Lung (tissue), 12 donors: ENCODE data around the gene SPSB3. TPM values are rescaled to one million over a fixed set of nuclear protein-coding genes. Genes with fewer than 3 reads are reported as not detected.

ENCODE experiments used
- ATAC-seq: fragments of 200-7000 bp; cut with Tn5 transposase; one replicate; pipeline ENCODE4 v1.9.1; 2020; ENCODE audit warnings: moderate number of reproducible peaks; ENCODE audit not compliant: insufficient read depth, low FRiP score
- DNase-seq, 3 donors: peaks; one replicate each; pipeline ENCODE4 v3.0.0-alpha.2; 2013 to 2017
- H3K27ac ChIP-seq, 2 donors: one replicate each; pipeline ENCODE4 v1.5.1; 2013; ENCODE audit warnings: mild to moderate bottlenecking in 2 of 2, moderate library complexity in 2 of 2, control low read depth in 1 of 2, inconsistent platforms in 1 of 2, low read depth in 1 of 2, low read length in 1 of 2
- H3K27me3 ChIP-seq, 3 donors: one replicate each; pipeline ENCODE4 v1.5.1; 2013; ENCODE audit warnings: low read length in 2 of 3; ENCODE audit not compliant: control insufficient read depth in 3 of 3, insufficient read depth in 3 of 3
- H3K36me3 ChIP-seq, 4 donors: one replicate each; pipeline ENCODE4 v1.5.1; 2013; ENCODE audit warnings: low read length in 4 of 4, mild to moderate bottlenecking in 1 of 4, moderate library complexity in 1 of 4; ENCODE audit not compliant: control insufficient read depth in 4 of 4, insufficient read depth in 4 of 4
- H3K4me1 ChIP-seq, 5 donors: one replicate each; pipeline ENCODE4 v1.5.1; 2013; ENCODE audit warnings: low read length in 5 of 5, mild to moderate bottlenecking in 2 of 5, moderate library complexity in 1 of 5; ENCODE audit not compliant: control insufficient read depth in 5 of 5, insufficient read depth in 5 of 5
- H3K4me3 ChIP-seq: one replicate; pipeline ENCODE4 v1.5.1; 2013; ENCODE audit warnings: mild to moderate bottlenecking, control low read depth, moderate library complexity
- H3K9ac ChIP-seq, 2 donors: one replicate each; pipeline ENCODE4 v1.5.1; 2013; ENCODE audit warnings: low read length in 2 of 2, control low read depth in 1 of 2; ENCODE audit not compliant: insufficient read depth in 1 of 2
- H3K9me3 ChIP-seq, 4 donors: one replicate each; pipeline ENCODE4 v1.5.1; 2013; ENCODE audit warnings: low read length in 3 of 4, mild to moderate bottlenecking in 1 of 4, moderate library complexity in 1 of 4; ENCODE audit not compliant: control insufficient read depth in 4 of 4, insufficient read depth in 3 of 4
- CTCF ChIP-seq: IDR thresholded peaks from 2 replicates; pipeline ENCODE4 v1.5.1; 2012; ENCODE audit warnings: mild to moderate bottlenecking; ENCODE audit errors: control extremely low read depth, extremely low read depth
- WGBS, 2 donors: extraction: QIAGEN DNeasy Blood & Tissue Kit; methylation state at CpG; one replicate each; pipeline ENCODE4 v1.1.7; 2013; 5-methylcytosine and 5-hydroxymethylcytosine counted together
- polyA plus RNA-seq, 2 donors: library from polyadenylated mRNA; stranded (reverse); fragments of 200-250 nt; gene quantifications; one replicate each; pipeline ENCODE4 v1.2.1, GENCODE V29; 2013
- total RNA-seq, 2 donors: library from RNA; depleted of rRNA in 1 of 2; stranded (reverse); fragments of >200 nt in 1 of 2; gene quantifications; one replicate each; pipeline ENCODE4 v1.2.1, GENCODE V29; 2014 to 2021
- donor health status: control.
- donor health status: control.
- donor health status: Bipolar disorder and iron deficiency.
- donor health status: healthy.
- donor health status: DM: yes; HTN: yes; CAD: no.

The SPSB3 gene
- total and polyA plus RNA-seq, 4 donors = 39.8 to 76.1 (median 50.9) TPM

GRCh38 chr16:1776672-1776955 is 5.8 kb downstream of the SPSB3 start:
- Histone ChIP-seq H3K4me3 (no peak overlapping the region), H3K36me3 (peaks cover 4 to 41% (median 14%) of the 10 kb centered on the region in 4 donors), H3K4me1 (peaks cover 0 to 28% (median 3%) of the 10 kb centered on the region in 5 donors), H3K27ac (no peak overlapping the region), H3K9ac (no peak overlapping the region), H3K27me3 (no peaks in the 10 kb centered on the region), H3K9me3 (no peaks in the 10 kb centered on the region)
- DNase-seq (no peak), ATAC-seq (no peak)
- WGBS, 2 donors = 90 to 93% methylated on average over 13 of the region's 13 CpGs
- no peak for TF ChIP-seq CTCF

- Histone ChIP-seq H3K27me3 (no peaks in the 10 kb centered on the region), H3K9me3 (no peaks in the 10 kb centered on the region), H3K9ac (no peak overlapping the region), H3K4me1 (peaks cover 0 to 23% (median under 1%) of the 10 kb centered on the region in 5 donors), H3K27ac (no peak overlapping the region), H3K4me3 (no peak overlapping the region), H3K36me3 (peaks cover 4 to 41% (median 14%) of the 10 kb centered on the region in 4 donors)
- WGBS, 2 donors = 84% methylated on average over 26 to 28 of the region's 28 CpGs
- DNase-seq (no peak), ATAC-seq (no peak)
- TF ChIP-seq CTCF = no peak
Observed at GRCh38 chr16:1775846-1776671, 6.3 kb downstream of the SPSB3 start.

- no peak overlapping the region for H3K9ac ChIP-seq
- H3K27me3 ChIP-seq = no peaks in the 10 kb centered on the region
- no peak for TF ChIP-seq CTCF
- peaks cover 0 to 25% (median 0%) of the 10 kb centered on the region in 5 donors for H3K4me1 ChIP-seq
- no peaks in the 10 kb centered on the region for H3K9me3 ChIP-seq
- ATAC-seq (no peak), DNase-seq (no peak)
- no peak overlapping the region for H3K4me3 ChIP-seq
- no peak overlapping the region for H3K27ac ChIP-seq
- peaks cover 4 to 40% (median 10%) of the 10 kb centered on the region in 4 donors for H3K36me3 ChIP-seq
- WGBS, 2 donors = 93 to 95% methylated on average over 29 to 30 of the region's 30 CpGs
Observed at GRCh38 chr16:1775006-1775845, 7.1 kb downstream of the SPSB3 start.
